ENCODE results near the gene TSFM. TPM values are rescaled to one million over a fixed set of nuclear protein-coding genes. Genes with fewer than 3 reads are reported as not detected.

Gene TSFM
- total and polyA plus RNA-seq, 4 donors, result 14.6 to 60.5 (median 38.2) TPM

DNA sequence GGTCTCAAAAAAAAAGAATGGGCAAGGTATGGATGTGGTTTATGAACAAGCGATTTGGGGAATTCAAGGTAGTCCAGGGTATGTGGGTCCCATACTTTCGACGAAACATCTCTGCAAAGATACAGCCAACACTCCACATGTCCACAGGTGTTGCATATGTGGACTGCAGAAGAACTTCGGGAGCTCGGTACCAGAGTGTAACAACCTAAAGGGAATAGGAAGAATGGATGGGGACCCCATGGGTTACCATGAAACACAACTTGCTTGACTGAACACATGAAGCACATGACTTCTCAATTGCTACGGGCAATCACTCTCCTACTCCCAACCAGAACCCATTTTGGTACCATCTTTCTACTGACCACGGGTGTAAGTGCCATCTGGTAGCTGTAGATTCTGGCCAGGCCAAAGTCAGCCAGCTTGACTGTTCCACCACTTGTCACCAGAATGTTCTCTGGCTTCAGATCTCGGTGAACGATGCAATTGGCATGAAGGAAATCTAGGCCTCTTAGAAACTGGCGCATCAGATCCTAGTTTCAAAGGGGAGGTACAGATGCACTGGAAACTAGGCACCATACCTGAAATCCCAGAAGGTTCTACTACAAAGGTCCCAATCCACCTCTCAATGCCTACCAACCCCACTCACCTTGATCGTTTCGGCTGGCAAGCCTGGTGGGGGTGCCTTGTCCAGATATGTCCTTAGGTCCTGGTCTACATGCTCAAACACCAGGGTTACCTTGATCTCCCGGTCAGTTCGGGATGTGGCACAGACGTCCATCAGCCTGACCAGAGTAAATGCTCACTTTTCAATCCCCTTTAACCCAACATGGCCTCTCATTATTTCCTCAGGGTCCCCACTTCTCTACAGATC is 31.8 kb upstream of the TSFM start:
- TF ChIP-seq SP1 (IDR thresholded peaks at IDR 0.05) (no peak), EGR1 (IDR thresholded peaks at IDR 0.05; ENCODE audit: low read depth in 2 of 2) (no peak), JUND (IDR thresholded peaks at IDR 0.05) (no peak), NR2F2 (IDR thresholded peaks at IDR 0.05) (no peak), RXRA (IDR thresholded peaks at IDR 0.05) (no peak), HNF4G (IDR thresholded peaks at IDR 0.05) (no peak), YY1 (IDR thresholded peaks at IDR 0.05) (no peak), FOXA2 (IDR thresholded peaks at IDR 0.05) (no peak), HNF4A (conservative IDR thresholded peaks at IDR 0.05) (no peak), FOXA1 (IDR thresholded peaks at IDR 0.05) (no peak), GABPA (IDR thresholded peaks at IDR 0.05 in 1 of 2, conservative IDR thresholded peaks at IDR 0.05 in 1 of 2) (no peak), TAF1 (conservative IDR thresholded peaks at IDR 0.05) (no peak), RAD21 (IDR thresholded peaks at IDR 0.05) (no peak)
- TF ChIP-seq, protein P1, sequence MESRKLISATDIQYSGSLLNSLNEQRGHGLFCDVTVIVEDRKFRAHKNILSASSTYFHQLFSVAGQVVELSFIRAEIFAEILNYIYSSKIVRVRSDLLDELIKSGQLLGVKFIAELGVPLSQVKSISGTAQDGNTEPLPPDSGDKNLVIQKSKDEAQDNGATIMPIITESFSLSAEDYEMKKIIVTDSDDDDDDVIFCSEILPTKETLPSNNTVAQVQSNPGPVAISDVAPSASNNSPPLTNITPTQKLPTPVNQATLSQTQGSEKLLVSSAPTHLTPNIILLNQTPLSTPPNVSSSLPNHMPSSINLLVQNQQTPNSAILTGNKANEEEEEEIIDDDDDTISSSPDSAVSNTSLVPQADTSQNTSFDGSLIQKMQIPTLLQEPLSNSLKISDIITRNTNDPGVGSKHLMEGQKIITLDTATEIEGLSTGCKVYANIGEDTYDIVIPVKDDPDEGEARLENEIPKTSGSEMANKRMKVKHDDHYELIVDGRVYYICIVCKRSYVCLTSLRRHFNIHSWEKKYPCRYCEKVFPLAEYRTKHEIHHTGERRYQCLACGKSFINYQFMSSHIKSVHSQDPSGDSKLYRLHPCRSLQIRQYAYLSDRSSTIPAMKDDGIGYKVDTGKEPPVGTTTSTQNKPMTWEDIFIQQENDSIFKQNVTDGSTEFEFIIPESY (IDR thresholded peaks at IDR 0.05), result no peak
- TF ChIP-seq, protein P2, sequence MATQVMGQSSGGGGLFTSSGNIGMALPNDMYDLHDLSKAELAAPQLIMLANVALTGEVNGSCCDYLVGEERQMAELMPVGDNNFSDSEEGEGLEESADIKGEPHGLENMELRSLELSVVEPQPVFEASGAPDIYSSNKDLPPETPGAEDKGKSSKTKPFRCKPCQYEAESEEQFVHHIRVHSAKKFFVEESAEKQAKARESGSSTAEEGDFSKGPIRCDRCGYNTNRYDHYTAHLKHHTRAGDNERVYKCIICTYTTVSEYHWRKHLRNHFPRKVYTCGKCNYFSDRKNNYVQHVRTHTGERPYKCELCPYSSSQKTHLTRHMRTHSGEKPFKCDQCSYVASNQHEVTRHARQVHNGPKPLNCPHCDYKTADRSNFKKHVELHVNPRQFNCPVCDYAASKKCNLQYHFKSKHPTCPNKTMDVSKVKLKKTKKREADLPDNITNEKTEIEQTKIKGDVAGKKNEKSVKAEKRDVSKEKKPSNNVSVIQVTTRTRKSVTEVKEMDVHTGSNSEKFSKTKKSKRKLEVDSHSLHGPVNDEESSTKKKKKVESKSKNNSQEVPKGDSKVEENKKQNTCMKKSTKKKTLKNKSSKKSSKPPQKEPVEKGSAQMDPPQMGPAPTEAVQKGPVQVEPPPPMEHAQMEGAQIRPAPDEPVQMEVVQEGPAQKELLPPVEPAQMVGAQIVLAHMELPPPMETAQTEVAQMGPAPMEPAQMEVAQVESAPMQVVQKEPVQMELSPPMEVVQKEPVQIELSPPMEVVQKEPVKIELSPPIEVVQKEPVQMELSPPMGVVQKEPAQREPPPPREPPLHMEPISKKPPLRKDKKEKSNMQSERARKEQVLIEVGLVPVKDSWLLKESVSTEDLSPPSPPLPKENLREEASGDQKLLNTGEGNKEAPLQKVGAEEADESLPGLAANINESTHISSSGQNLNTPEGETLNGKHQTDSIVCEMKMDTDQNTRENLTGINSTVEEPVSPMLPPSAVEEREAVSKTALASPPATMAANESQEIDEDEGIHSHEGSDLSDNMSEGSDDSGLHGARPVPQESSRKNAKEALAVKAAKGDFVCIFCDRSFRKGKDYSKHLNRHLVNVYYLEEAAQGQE (IDR thresholded peaks at IDR 0.05), result no peak
- TF ChIP-seq, protein P3, sequence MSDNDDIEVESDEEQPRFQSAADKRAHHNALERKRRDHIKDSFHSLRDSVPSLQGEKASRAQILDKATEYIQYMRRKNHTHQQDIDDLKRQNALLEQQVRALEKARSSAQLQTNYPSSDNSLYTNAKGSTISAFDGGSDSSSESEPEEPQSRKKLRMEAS (IDR thresholded peaks at IDR 0.05), result no peak
- TF ChIP-seq, protein P4, sequence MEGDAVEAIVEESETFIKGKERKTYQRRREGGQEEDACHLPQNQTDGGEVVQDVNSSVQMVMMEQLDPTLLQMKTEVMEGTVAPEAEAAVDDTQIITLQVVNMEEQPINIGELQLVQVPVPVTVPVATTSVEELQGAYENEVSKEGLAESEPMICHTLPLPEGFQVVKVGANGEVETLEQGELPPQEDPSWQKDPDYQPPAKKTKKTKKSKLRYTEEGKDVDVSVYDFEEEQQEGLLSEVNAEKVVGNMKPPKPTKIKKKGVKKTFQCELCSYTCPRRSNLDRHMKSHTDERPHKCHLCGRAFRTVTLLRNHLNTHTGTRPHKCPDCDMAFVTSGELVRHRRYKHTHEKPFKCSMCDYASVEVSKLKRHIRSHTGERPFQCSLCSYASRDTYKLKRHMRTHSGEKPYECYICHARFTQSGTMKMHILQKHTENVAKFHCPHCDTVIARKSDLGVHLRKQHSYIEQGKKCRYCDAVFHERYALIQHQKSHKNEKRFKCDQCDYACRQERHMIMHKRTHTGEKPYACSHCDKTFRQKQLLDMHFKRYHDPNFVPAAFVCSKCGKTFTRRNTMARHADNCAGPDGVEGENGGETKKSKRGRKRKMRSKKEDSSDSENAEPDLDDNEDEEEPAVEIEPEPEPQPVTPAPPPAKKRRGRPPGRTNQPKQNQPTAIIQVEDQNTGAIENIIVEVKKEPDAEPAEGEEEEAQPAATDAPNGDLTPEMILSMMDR (IDR thresholded peaks at IDR 0.05; ENCODE audit: low read depth, low read length, missing input control), result no peak
- no peaks in the 10 kb centered on the region for H3K9me3 ChIP-seq (ENCODE audit: control insufficient read depth in 4 of 4, low read length in 3 of 4)
- peak overlapping the region in 2 of 3 donors; percentile 85 for H3K4me3 ChIP-seq (ENCODE audit: low read depth in 1 of 3, low read length in 3 of 3)
- H3K4me1 ChIP-seq (ENCODE audit: control insufficient read depth in 4 of 4, insufficient read depth in 4 of 4, low read length in 3 of 4), result peaks cover 6 to 28% (median 19%) of the 10 kb centered on the region in 4 donors
- no peak for DNase-seq (ENCODE audit: low spot score)
- 93% methylated on average over 15 of the region's 15 CpGs for WGBS
- peaks cover 4 to 22% (median 15%) of the 10 kb centered on the region in 4 donors for H3K36me3 ChIP-seq (ENCODE audit: control insufficient read depth in 4 of 4, insufficient read depth in 3 of 4, low read depth in 1 of 4, low read length in 3 of 4)
- peak overlapping the region in 1 of 2 donors; percentile 83 for H3K9ac ChIP-seq (ENCODE audit: low read depth in 1 of 2, low read length in 2 of 2)
- peak overlapping the region in 1 of 2 donors; percentile 83 for H3K27ac ChIP-seq (ENCODE audit: low read depth in 1 of 2, low read length in 2 of 2)
- no peaks in the 10 kb centered on the region for H3K27me3 ChIP-seq (ENCODE audit: control insufficient read depth in 4 of 4, insufficient read depth in 4 of 4, low read length in 3 of 4)

Data from liver (tissue), 9 donors.